Vagina (tissue), 2 donors: Measurements from ENCODE around the gene CACTIN. TPM values are rescaled to one million over a fixed set of nuclear protein-coding genes. Genes with fewer than 3 reads are reported as not detected.

Experiments
- DNase-seq, 2 donors: peaks; one replicate each; pipeline ENCODE4 v3.0.0-alpha.2; 2017; ENCODE audit errors: extremely low spot score in 2 of 2
- H3K27ac ChIP-seq: fragments of 200-600 bp; sonication (generic); one replicate; pipeline ENCODE4 v1.5.1; 2019
- H3K27me3 ChIP-seq: fragments of 200-600 bp; sonication (generic); one replicate; pipeline ENCODE4 v1.5.1; 2019
- H3K36me3 ChIP-seq, 2 donors: fragments of 200-600 bp; sonication (generic); one replicate each; pipeline ENCODE4 v1.5.1; 2017 to 2019
- H3K4me1 ChIP-seq: fragments of 200-600 bp; sonication (generic); one replicate; pipeline ENCODE4 v1.5.1; 2019
- H3K4me3 ChIP-seq, 2 donors: fragments of 200-600 bp; sonication (generic); 1 replicate in 1 of 2; 2 replicates in 1 of 2; pipeline ENCODE4 v1.5.1; 2016 to 2019
- H3K9me3 ChIP-seq: fragments of 200-600 bp; sonication (generic); one replicate; pipeline ENCODE4 v1.5.1; 2019
- POLR2A ChIP-seq, 2 donors: fragments of 450-650 bp; IDR thresholded peaks; one replicate each; pipeline ENCODE4 v1.6.1; 2017; ENCODE audit warnings: antibody characterized with exemption in 2 of 2, mild to moderate bottlenecking in 2 of 2, moderate library complexity in 2 of 2
- POLR2AphosphoS5 ChIP-seq, 2 donors: sonication (generic); formaldehyde crosslinking; IDR thresholded peaks; one replicate each; pipeline ENCODE4 v1.9.0; 2017; ENCODE audit warnings: antibody characterized with exemption in 2 of 2, mild to moderate bottlenecking in 2 of 2, low read depth in 1 of 2; ENCODE audit not compliant: insufficient read depth in 1 of 2
- intact Hi-C: fragments of 100-400 bp; cut with DNase I; formaldehyde crosslinking; loops from one replicate; pipeline ENCODE4 v1.15.1; 2023
- total RNA-seq: library from RNA; depleted of rRNA; stranded (reverse); fragments of >200 nt; gene quantifications from one replicate; pipeline ENCODE4 v1.2.3, GENCODE V29; 2016
- TF ChIP-seq, protein P1 (sequence below), 3 experiments: fragments of 450-650 bp in 2 of 3; fragments of 200-600 bp in 1 of 3; sonication (generic) in 1 of 3; IDR thresholded peaks; one replicate each; pipeline ENCODE4 v1.5.1; 2017 to 2019; ENCODE audit warnings: antibody characterized with exemption in 3 of 3, mild to moderate bottlenecking in 2 of 3, moderate library complexity in 2 of 3

The CACTIN gene
- total RNA-seq, 1 donor from 2014 or later: 36.3 TPM

DNA sequence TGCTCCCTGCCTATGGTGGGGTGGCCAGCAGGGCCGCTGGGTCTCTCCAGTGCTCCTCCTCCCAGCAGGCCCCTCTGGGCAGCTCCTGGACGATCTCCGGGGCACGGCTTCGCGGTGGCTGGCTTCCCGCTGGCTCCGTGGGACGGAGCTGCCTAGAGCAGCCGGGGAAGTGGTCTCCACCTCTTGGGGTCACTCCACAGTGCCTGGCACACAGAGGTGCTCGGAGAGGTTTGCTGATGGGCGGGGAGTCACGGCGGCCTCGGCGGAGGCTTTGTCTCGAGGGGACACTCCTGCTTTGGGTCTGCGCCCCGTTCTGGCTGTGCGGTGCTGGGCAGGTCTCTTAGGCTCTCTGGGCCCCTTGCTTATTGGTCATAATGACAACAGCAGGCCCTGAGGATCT is 9.9 kb upstream of the CACTIN start:
- no peak overlapping the region for H3K4me3 ChIP-seq
- DNase-seq: no peak
- H3K4me1 ChIP-seq: no peaks in the 10 kb centered on the region
- no peaks in the 10 kb centered on the region for H3K9me3 ChIP-seq
- TF ChIP-seq, protein P1, sequence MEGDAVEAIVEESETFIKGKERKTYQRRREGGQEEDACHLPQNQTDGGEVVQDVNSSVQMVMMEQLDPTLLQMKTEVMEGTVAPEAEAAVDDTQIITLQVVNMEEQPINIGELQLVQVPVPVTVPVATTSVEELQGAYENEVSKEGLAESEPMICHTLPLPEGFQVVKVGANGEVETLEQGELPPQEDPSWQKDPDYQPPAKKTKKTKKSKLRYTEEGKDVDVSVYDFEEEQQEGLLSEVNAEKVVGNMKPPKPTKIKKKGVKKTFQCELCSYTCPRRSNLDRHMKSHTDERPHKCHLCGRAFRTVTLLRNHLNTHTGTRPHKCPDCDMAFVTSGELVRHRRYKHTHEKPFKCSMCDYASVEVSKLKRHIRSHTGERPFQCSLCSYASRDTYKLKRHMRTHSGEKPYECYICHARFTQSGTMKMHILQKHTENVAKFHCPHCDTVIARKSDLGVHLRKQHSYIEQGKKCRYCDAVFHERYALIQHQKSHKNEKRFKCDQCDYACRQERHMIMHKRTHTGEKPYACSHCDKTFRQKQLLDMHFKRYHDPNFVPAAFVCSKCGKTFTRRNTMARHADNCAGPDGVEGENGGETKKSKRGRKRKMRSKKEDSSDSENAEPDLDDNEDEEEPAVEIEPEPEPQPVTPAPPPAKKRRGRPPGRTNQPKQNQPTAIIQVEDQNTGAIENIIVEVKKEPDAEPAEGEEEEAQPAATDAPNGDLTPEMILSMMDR (IDR thresholded peaks at IDR 0.05): no peak
- TF ChIP-seq POLR2AphosphoS5 (IDR thresholded peaks at IDR 0.05; ENCODE audit: insufficient read depth in 1 of 2, low read depth in 1 of 2) (no peak), POLR2A (IDR thresholded peaks at IDR 0.05) (no peak)
- no peaks in the 10 kb centered on the region for H3K27me3 ChIP-seq
- H3K36me3 ChIP-seq: peaks cover 0 to 46% of the 10 kb centered on the region in 2 donors
- intact Hi-C loops: no loop called here
- no peak overlapping the region for H3K27ac ChIP-seq

DNA sequence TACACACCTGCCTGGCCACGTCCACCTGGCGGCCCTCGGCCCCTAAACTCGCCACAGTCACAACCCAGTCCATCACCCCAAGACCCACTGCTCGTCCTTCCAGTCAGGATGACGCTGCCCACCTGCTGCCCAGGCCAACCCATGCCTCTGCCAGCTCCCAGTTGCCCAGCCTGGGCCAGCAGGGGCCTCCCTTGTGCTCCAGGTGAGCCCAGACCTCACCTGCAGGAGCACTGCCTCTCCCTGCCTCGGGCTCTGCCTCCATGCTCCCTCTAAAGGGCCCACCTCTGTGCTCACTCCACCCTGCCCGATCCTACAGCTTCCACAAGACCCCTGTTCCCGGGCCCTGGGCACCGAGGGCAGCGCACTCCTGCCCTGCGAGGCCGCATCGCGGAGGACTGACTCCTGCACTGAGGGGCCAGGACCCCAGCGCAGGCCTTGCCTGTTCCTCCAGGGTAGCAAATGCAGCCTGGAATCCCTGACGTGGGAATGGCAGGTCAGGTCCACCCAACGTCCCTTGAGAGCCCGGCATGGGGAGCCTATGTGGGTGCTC is 8.0 kb upstream of the CACTIN start:
- intact Hi-C loops: no loop called here
- Histone ChIP-seq H3K27me3 (no peaks in the 10 kb centered on the region), H3K9me3 (no peaks in the 10 kb centered on the region), H3K27ac (no peak overlapping the region), H3K4me1 (no peaks in the 10 kb centered on the region), H3K36me3 (peaks cover 0 to 39% of the 10 kb centered on the region in 2 donors), H3K4me3 (no peak overlapping the region)
- TF ChIP-seq, protein P1 (IDR thresholded peaks at IDR 0.05): no peak
- no peak for TF ChIP-seq POLR2A (IDR thresholded peaks at IDR 0.05)
- no peak for TF ChIP-seq POLR2AphosphoS5 (IDR thresholded peaks at IDR 0.05; ENCODE audit: insufficient read depth in 1 of 2, low read depth in 1 of 2)
- DNase-seq: no peak

GRCh38 chr19:3633559-3633988 is 7.0 kb upstream of the CACTIN start:
- intact Hi-C loops: no loop called here
- peaks cover 0 to 31% of the 10 kb centered on the region in 2 donors for H3K36me3 ChIP-seq
- H3K27ac ChIP-seq: no peak overlapping the region
- no peak for DNase-seq
- no peaks in the 10 kb centered on the region for H3K4me1 ChIP-seq
- no peak overlapping the region for H3K4me3 ChIP-seq
- H3K27me3 ChIP-seq: no peaks in the 10 kb centered on the region
- H3K9me3 ChIP-seq: no peaks in the 10 kb centered on the region
- TF ChIP-seq POLR2A (IDR thresholded peaks at IDR 0.05) (no peak), POLR2AphosphoS5 (IDR thresholded peaks at IDR 0.05; ENCODE audit: insufficient read depth in 1 of 2, low read depth in 1 of 2) (no peak)
- TF ChIP-seq, protein P1 (IDR thresholded peaks at IDR 0.05): no peak

GRCh38 chr19:3632739-3633558 is 6.4 kb upstream of the CACTIN start:
- Histone ChIP-seq H3K4me1 (no peaks in the 10 kb centered on the region), H3K27me3 (no peaks in the 10 kb centered on the region), H3K27ac (no peak overlapping the region), H3K9me3 (no peaks in the 10 kb centered on the region), H3K4me3 (no peak overlapping the region), H3K36me3 (peaks cover 0 to 26% of the 10 kb centered on the region in 2 donors)
- DNase-seq: no peak
- TF ChIP-seq POLR2AphosphoS5 (IDR thresholded peaks at IDR 0.05; ENCODE audit: insufficient read depth in 1 of 2, low read depth in 1 of 2): no peak
- no peak for TF ChIP-seq POLR2A (IDR thresholded peaks at IDR 0.05)
- TF ChIP-seq, protein P1 (IDR thresholded peaks at IDR 0.05): no peak
- intact Hi-C loops: no loop called here

GRCh38 chr19:3632098-3632497 is 5.5 kb upstream of the CACTIN start:
- peaks cover 0 to 21% of the 10 kb centered on the region in 2 donors for H3K36me3 ChIP-seq

More at GRCh38 chr19:3632098-3632497, 5.5 kb upstream of the CACTIN start:
- H3K27me3 ChIP-seq: no peaks in the 10 kb centered on the region
- no peak for DNase-seq
- H3K4me3 ChIP-seq: no peak overlapping the region
- intact Hi-C loops: no loop called here
- no peaks in the 10 kb centered on the region for H3K4me1 ChIP-seq
- no peaks in the 10 kb centered on the region for H3K9me3 ChIP-seq
- no peak overlapping the region for H3K27ac ChIP-seq
- TF ChIP-seq, protein P1 (IDR thresholded peaks at IDR 0.05): no peak
- TF ChIP-seq POLR2AphosphoS5 (IDR thresholded peaks at IDR 0.05; ENCODE audit: insufficient read depth in 1 of 2, low read depth in 1 of 2): no peak
- no peak for TF ChIP-seq POLR2A (IDR thresholded peaks at IDR 0.05)
